GM12874 (cell line): ENCODE results near the gene GPR183.

ENCODE experiments used
- TF ChIP-seq, protein P1 (sequence below): IDR thresholded peaks from 2 replicates; pipeline ENCODE4 v1.5.1; 2011; ENCODE audit warnings: low read depth, mild to moderate bottlenecking, control low read depth, low read length, moderate library complexity; ENCODE audit not compliant: insufficient read depth

Gene GPR183

DNA sequence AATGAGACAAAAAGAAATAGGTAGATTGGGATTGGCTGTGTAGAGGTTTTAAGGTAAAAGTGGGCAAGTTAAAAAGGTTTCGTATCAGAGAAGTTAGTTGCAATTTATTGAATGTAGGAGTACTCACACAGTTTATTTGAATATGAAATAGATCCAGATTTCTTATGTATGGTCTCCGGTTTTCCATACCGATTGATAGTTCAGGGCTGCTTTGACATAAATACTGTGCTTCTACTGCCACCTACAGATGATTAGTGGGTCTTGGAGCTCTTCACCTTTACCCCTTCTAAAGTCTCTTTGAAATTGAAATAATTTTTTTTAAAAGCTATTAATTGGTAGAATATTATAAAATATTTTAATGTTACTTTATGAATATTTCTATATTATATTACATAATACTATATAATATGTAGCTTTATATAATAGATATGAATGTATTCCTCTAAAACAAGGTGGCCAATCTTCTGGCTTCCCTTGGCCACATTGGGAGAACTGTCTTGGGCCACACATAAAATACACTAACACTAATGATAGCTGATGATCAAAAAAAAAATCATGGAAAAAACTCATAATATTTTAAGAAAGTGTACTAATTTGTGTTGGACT, 41.3 kb downstream of the GPR183 start:
- TF ChIP-seq, protein P1, sequence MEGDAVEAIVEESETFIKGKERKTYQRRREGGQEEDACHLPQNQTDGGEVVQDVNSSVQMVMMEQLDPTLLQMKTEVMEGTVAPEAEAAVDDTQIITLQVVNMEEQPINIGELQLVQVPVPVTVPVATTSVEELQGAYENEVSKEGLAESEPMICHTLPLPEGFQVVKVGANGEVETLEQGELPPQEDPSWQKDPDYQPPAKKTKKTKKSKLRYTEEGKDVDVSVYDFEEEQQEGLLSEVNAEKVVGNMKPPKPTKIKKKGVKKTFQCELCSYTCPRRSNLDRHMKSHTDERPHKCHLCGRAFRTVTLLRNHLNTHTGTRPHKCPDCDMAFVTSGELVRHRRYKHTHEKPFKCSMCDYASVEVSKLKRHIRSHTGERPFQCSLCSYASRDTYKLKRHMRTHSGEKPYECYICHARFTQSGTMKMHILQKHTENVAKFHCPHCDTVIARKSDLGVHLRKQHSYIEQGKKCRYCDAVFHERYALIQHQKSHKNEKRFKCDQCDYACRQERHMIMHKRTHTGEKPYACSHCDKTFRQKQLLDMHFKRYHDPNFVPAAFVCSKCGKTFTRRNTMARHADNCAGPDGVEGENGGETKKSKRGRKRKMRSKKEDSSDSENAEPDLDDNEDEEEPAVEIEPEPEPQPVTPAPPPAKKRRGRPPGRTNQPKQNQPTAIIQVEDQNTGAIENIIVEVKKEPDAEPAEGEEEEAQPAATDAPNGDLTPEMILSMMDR = peak; percentile 36; the same call in 1 of the 2 replicates

DNA sequence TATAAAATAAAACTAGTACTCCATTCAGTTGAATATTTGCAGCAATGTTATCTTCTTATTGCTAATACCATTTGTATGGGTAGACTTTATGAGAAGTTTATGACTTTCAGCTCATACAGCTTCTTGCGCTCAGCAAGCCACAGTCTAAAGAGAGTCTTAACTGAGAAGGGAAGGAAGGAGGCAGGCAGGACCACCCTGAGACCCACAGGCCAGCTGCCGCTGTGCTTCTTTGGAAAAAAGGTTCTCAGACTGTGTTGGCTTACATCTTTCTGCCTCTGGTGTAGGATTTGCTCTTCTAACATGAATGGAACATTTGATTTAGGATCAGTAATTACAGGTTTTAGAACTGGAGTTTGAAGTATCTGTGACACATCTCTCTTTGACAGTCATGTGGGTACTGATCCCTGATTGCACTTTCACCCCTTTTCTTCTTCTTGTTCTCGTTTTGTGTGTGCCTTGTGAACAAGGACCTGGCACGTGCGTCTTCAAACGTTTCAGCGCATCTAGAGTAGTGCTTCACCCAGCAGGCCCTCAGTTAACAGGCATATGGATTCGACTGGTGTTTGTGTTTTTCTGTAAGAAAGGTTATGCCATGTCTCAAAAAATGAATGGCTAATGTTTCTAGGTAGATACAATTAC, 41.9 kb downstream of the GPR183 start:
- TF ChIP-seq, protein P1 = no peak

DNA sequence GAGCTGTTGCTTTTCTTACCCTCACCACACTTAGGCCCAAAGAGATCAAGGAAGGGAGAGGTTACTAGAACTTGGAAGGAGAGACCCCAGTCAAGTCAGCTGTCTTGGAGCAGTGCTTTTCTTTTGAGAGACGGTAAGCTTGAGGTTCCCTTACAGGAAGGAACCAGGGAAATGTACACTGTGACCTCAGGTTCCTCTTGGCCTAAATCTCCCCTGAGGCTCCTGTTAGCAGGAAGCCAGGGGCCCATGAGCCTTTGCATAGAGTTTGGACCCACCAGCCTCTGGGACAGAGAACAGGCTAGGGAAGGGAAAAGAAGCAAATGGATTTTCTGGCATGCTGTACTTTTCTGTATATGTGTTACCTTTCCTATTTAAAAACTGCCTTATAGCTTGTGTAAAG, 43.1 kb downstream of the GPR183 start:
- TF ChIP-seq, protein P1 = no peak

DNA sequence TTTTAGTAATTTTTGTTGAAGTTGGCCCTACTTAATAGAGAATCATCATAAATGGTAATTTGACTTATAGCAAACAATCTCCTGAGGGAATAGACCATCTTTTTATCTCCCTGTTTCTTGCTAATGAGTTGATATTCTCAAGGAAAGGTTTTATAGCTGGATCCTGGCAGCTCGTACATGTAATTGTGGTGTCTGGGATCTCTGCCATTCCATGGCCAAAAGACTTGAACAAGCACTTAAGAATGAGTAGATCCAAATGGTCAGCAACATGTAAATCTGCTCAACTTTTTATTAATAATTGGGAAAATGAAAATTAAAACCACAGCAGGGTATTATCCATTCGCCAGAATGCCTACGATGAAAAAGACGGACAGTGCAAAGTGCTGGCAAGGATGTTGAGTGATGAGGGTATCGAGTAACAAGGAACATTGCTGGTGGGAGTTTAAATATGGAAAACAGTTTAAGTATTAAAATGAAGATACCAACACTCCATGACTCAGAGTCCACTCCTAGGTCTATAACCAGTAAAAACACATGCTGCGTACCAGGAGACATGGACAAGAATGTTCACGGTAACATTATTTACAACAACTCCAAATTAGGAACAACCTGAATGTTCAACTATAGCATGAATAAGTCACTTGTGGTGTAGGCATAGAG, 43.9 kb downstream of the GPR183 start:
- TF ChIP-seq, protein P1 = no peak

DNA sequence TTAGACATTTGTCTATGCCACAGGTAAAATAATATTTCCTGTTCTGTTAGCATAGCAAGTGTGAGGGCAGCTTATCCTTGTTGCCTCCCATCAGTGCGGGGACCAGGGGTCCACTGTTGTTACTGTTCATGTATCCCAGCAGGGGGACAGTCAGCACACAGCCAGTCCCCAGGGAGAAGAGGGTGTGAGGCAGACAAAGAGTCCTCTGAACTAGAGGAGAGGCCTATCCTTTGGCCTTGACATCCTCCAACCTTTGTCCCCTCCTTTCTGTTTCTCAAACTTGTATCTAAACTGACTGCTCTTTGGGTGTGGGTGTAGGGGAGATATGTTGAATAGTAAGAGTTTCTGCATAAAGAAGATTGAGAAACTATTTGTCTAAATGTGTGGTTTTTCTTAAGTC, 46.1 kb downstream of the GPR183 start:
- TF ChIP-seq, protein P1 = no peak

DNA sequence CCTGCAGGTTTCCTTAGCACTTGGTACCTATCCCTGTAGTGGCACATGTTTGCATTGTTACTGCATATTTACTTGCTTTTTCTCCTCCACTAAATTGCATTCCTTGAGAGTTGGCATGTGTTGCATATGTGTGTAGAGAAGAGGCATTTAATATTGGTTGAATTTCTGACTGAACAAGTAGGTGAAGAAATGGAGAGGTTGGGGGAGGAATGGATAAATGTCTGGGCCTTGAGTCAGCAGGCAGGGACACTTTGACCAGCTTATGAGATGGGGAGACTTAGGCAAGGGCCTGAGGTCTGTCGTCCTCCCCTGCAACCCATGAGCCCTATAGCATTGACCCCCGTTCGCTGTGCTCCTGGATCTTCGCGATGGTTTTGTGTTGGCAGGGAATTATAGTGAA, 47.0 kb downstream of the GPR183 start:
- TF ChIP-seq, protein P1 = no peak

DNA sequence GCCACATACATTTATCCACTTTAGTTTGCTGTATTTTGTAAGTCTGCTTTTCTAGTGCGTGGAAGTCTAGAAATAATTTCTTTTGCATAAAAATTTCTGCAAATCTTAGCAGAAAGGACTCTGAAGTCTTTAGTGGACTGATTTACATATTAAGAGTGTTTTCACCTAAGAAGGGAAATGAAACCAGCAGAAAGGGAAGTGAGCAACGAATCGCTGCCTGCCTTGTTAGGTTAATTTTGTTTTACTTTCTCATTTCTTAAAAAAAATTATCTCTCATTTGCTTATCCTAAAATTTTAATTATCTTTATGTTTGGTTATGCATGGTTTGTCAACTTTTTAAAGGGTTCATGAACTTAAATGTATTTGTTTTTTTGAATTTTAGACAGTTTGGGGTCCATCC, 48.3 kb downstream of the GPR183 start:
- TF ChIP-seq, protein P1 = no peak
